PC-3 (cell line): ENCODE results near the gene TANC1. TPM values are rescaled to one million over a fixed set of nuclear protein-coding genes. Genes with fewer than 3 reads are reported as not detected.

Experiments
- ATAC-seq: fragments of 200-7000 bp; cut with Tn5 transposase; 2 replicates; pipeline ENCODE4 v1.9.1; 2020; ENCODE audit warnings: mild to moderate bottlenecking, moderate library complexity
- BruUV-seq: library from RNA; stranded (reverse); fragments of 400-500 nt; replicated peaks from 2 replicates; lab custom pipeline; 2021; lab: Mats Ljungman, UMichigan
- CTCF ChIA-PET: fragments of 300-600 bp; sonication (Branson Sonifier 250); formaldehyde crosslinking; loops from one replicate; lab custom pipeline; 2022; ENCODE audit warnings: antibody characterized with exemption; lab: Charles Lee
- POLR2A ChIA-PET: fragments of 300-600 bp; sonication (Branson Sonifier 250); formaldehyde crosslinking; loops from one replicate; lab custom pipeline; 2022; ENCODE audit warnings: antibody characterized with exemption; ENCODE audit not compliant: unreplicated experiment; lab: Charles Lee
- DNase-seq: peaks from one replicate; pipeline ENCODE4 v3.0.0-alpha.2; 2015
- H2AFZ ChIP-seq: fragments of 300-600 bp; sonication (generic); 2 replicates; pipeline ENCODE4 v1.6.0; 2016; ENCODE audit warnings: antibody characterized with exemption, low read length
- H3F3A ChIP-seq: fragments of 300-600 bp; sonication (generic); one replicate; pipeline ENCODE4 v1.6.0; 2017; ENCODE audit warnings: antibody characterized with exemption, low read length, control low read depth, mild to moderate bottlenecking; ENCODE audit not compliant: unreplicated experiment
- H3K27ac ChIP-seq: fragments of 300-600 bp; sonication (generic); 2 replicates; pipeline ENCODE4 v1.5.1; 2016; ENCODE audit warnings: mild to moderate bottlenecking, low read length
- H3K27me3 ChIP-seq: fragments of 300-600 bp; sonication (generic); 2 replicates; pipeline ENCODE4 v1.6.1; 2016; ENCODE audit warnings: low read length, mixed read lengths
- H3K36me3 ChIP-seq: fragments of 300-600 bp; sonication (generic); 2 replicates; pipeline ENCODE4 v1.6.1; 2016; ENCODE audit warnings: low read depth, mixed run types, low read length, mixed read lengths
- H3K4me1 ChIP-seq: fragments of 300-600 bp; sonication (generic); 2 replicates; pipeline ENCODE4 v1.5.1; 2016; ENCODE audit warnings: low read length; ENCODE audit not compliant: insufficient read depth
- H3K4me2 ChIP-seq: fragments of 300-600 bp; sonication (generic); 2 replicates; pipeline ENCODE4 v1.6.0; 2016; ENCODE audit warnings: low read length
- H3K4me3 ChIP-seq: fragments of 300-600 bp; sonication (generic); 2 replicates; pipeline ENCODE4 v1.5.1; 2016; ENCODE audit warnings: mild to moderate bottlenecking, low read length, mixed read lengths
- H3K79me2 ChIP-seq: fragments of 300-600 bp; sonication (generic); 2 replicates; pipeline ENCODE4 v1.6.1; 2017; ENCODE audit warnings: low read length, mixed read lengths
- H3K9ac ChIP-seq: fragments of 300-600 bp; sonication (generic); 2 replicates; pipeline ENCODE4 v1.6.0; 2016; ENCODE audit warnings: mild to moderate bottlenecking, low read length
- H3K9me2 ChIP-seq: fragments of 300-600 bp; sonication (generic); replicated peaks from 2 replicates; pipeline ENCODE4 v1.6.1; 2016; ENCODE audit warnings: mixed run types, low read length, mixed read lengths
- H3K9me3 ChIP-seq: fragments of 300-600 bp; sonication (generic); 2 replicates; pipeline ENCODE4 v1.6.1; 2016; ENCODE audit warnings: low read length, mixed read lengths
- H4K20me1 ChIP-seq: fragments of 300-600 bp; sonication (generic); 2 replicates; pipeline ENCODE4 v1.6.1; 2016; ENCODE audit warnings: low read length, mixed read lengths
- CTCF ChIP-seq: fragments of 300-600 bp; sonication (generic); conservative IDR thresholded peaks from 2 replicates; pipeline ENCODE4 v1.5.1; 2017; ENCODE audit warnings: antibody characterized with exemption, low read depth, mild to moderate bottlenecking, low read length
- EZH2 ChIP-seq: fragments of 300-600 bp; sonication (generic); IDR thresholded peaks from one replicate; pipeline ENCODE4 v1.6.1; 2017; ENCODE audit warnings: antibody characterized with exemption, mild to moderate bottlenecking, low read length; ENCODE audit not compliant: unreplicated experiment
- EZH2phosphoT487 ChIP-seq: fragments of 300-600 bp; sonication (generic); IDR thresholded peaks from 2 replicates; pipeline ENCODE4 v1.6.1; 2018; ENCODE audit warnings: mild to moderate bottlenecking, antibody characterized with exemption, low read length, borderline replicate concordance
- intact Hi-C: fragments of 100-400 bp; cut with micrococcal nuclease; formaldehyde crosslinking; loops from 2 replicates; pipeline ENCODE4 v1.9.0; 2023
- total RNA-seq: library from RNA; depleted of rRNA; stranded (reverse); fragments of >200 nt; gene quantifications from 2 replicates; pipeline ENCODE4 v1.2.3, GENCODE V29; 2014

Gene TANC1
- total RNA-seq, 1 experiment from 2014 or later = 17.6 TPM

DNA sequence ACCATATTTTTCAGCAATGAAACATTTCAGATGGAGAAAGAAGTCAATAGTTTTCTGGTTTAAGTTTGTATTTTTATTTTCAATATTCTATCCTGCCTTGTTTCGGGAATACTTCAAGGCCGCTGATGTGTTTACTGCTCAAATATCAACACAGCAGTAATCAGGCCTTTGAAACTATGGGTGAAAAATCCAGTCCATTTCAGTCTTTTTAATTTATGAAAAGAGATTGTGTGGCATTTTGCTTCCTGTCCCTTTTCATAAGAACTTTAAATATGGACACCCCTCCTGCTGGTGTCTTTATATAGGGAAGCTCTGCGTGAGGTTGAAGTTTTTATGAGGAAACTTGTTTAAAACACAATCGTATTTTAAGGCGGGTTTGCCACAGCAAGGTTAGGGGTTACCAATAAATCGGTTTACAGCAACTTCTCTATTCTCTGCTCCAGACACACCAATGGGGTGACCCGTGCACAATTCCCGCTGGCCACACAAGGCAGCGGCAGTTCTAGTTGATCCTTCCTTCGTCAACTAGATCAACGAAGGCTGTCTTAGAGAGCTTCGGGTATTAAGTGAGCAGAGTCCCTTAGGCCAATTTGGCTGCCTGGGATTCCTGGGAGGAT, 1.2 kb upstream of the TANC1 start:
- H3K9me3 ChIP-seq = no peaks in the 10 kb centered on the region
- no peak for DNase-seq
- peaks cover 4% of the 10 kb centered on the region; the same call in 1 of the 2 replicates for H4K20me1 ChIP-seq
- peak overlapping the region; percentile 98 for H3K4me2 ChIP-seq
- POLR2A ChIA-PET = interaction anchor here (0.8 kb wide), 1 partner anchor 111 kb away, joined by 3 read pairs; no protein-coding TSS in a partner anchor
- intact Hi-C loops = loop anchor here (1.0 to 5.0 kb wide), 4 partner anchors 45 to 130 kb away; no protein-coding TSS in a partner anchor
- peak overlapping the region; percentile 77 for H3K4me3 ChIP-seq
- peaks cover 25% of the 10 kb centered on the region for H3K4me1 ChIP-seq
- H3K27ac ChIP-seq = peak overlapping the region; percentile 64
- no peaks in the 10 kb centered on the region for H3F3A ChIP-seq
- H3K79me2 ChIP-seq = peaks cover 37% of the 10 kb centered on the region
- no TSS peak for BruUV-seq
- TF ChIP-seq EZH2phosphoT487 (no peak), CTCF (no peak), EZH2 (no peak)
- H3K9me2 ChIP-seq = no peaks in the 10 kb centered on the region
- no peaks in the 10 kb centered on the region for H3K27me3 ChIP-seq
- peak overlapping the region; percentile 82; the same call in 1 of the 2 replicates for H3K9ac ChIP-seq
- CTCF ChIA-PET = interaction anchor here (0.5 kb wide), 1 partner anchor 150 kb away, joined by 6 read pairs; no protein-coding TSS in a partner anchor
- ATAC-seq = peak; percentile 2
- no peaks in the 10 kb centered on the region for H3K36me3 ChIP-seq
- peak overlapping the region; percentile 98 for H2AFZ ChIP-seq

- H3F3A ChIP-seq = no peaks in the 10 kb centered on the region
- H4K20me1 ChIP-seq = peaks cover 4% of the 10 kb centered on the region; the same call in 1 of the 2 replicates
- peaks cover 31% of the 10 kb centered on the region for H3K4me1 ChIP-seq
- H3K27me3 ChIP-seq = no peaks in the 10 kb centered on the region
- DNase-seq (peak; percentile 69), ATAC-seq (peak; percentile 60)
- no peaks in the 10 kb centered on the region for H3K36me3 ChIP-seq
- peak overlapping the region; percentile 77 for H3K4me3 ChIP-seq
- intact Hi-C loops = loop anchor here (1.0 to 5.0 kb wide), 5 partner anchors 46 to 151 kb away; no protein-coding TSS in a partner anchor
- H2AFZ ChIP-seq = peak overlapping the region; percentile 98
- POLR2A ChIA-PET = interaction anchor here (0.6 to 0.8 kb wide), 2 partner anchors 77 to 111 kb away, joined by 3 to 4 read pairs; no protein-coding TSS in a partner anchor
- peaks cover 43% of the 10 kb centered on the region for H3K79me2 ChIP-seq
- peak overlapping the region; percentile 98 for H3K4me2 ChIP-seq
- no peak for TF ChIP-seq EZH2
- TF ChIP-seq CTCF = no peak; the same call in 1 of the 2 replicates
- no peak for TF ChIP-seq EZH2phosphoT487
- CTCF ChIA-PET = interaction anchor here (0.5 kb wide), 1 partner anchor 150 kb away, joined by 6 read pairs; no protein-coding TSS in a partner anchor
- no peaks in the 10 kb centered on the region for H3K9me2 ChIP-seq
- H3K27ac ChIP-seq = peak overlapping the region; percentile 64
- H3K9me3 ChIP-seq = no peaks in the 10 kb centered on the region
- TSS peak; percentile 40 for BruUV-seq
- peak overlapping the region; percentile 82 for H3K9ac ChIP-seq
Measured at GRCh38 chr2:158967731-158968395, 577 bp upstream of the TANC1 start.
